Stimulated activated CD4-positive, alpha-beta T cell treated with anti-CD3 and anti-CD28 coated beads, Interleukin-1b, Interleukin-23, amount 100 ng/mL, for 24 hours (primary cell): ENCODE data around the gene PCDHA6.
"Not testable (repeated sequence)": the region's sequence is repeated elsewhere in the genome, so short reads cannot be mapped to it uniquely, and the experiment has no call there.

Experiments used
- DNase-seq, 4 experiments: peaks; one replicate each; pipeline ENCODE4 v3.0.0-alpha.2; 2020; ENCODE audit warnings: low read depth in 4 of 4, low spot score in 1 of 4

The PCDHA6 gene

GRCh38 chr5:140827704-140828361, at the start of gene PCDHA6:
TSS of gene PCDHA6 (plus strand) at chr5:140827960. CDS start at chr5:140828092, 132 bp downstream.
- no peak for DNase-seq

- no peak for DNase-seq
Observed at GRCh38 chr5:140780512-140780911, 47.2 kb upstream of the PCDHA6 start.

- no peak for DNase-seq
Observed at GRCh38 chr5:140785905-140786686, 41.7 kb upstream of the PCDHA6 start, which contains the start of gene PCDHA1. TSS of gene PCDHA1 (plus strand) at chr5:140786140.

GRCh38 chr5:140787422-140787821, 40.3 kb upstream of the PCDHA6 start:
- DNase-seq: not testable (repeated sequence)

- not testable (repeated sequence) for DNase-seq
Observed at GRCh38 chr5:140787849-140788504, 39.8 kb upstream of the PCDHA6 start.

- no peak for DNase-seq
Observed at GRCh38 chr5:140791089-140791488, 36.7 kb upstream of the PCDHA6 start.

- no peak for DNase-seq
Observed at GRCh38 chr5:140794595-140795258, 33.0 kb upstream of the PCDHA6 start, which contains the start of gene PCDHA2. TSS of gene PCDHA2 (plus strand) at chr5:140794852.

GRCh38 chr5:140795259-140795641, 32.5 kb upstream of the PCDHA6 start:
- DNase-seq: no peak

GRCh38 chr5:140796072-140796717, 31.6 kb upstream of the PCDHA6 start:
- DNase-seq: not testable (repeated sequence)

GRCh38 chr5:140796718-140797095, 31.1 kb upstream of the PCDHA6 start:
- no peak for DNase-seq

- DNase-seq: no peak
Observed at GRCh38 chr5:140800816-140801493, 26.8 kb upstream of the PCDHA6 start, which contains the start of gene PCDHA3. TSS of gene PCDHA3 (plus strand) at chr5:140801057.

GRCh38 chr5:140801494-140801841, 26.3 kb upstream of the PCDHA6 start:
- no peak for DNase-seq

- DNase-seq: not testable (repeated sequence)
Observed at GRCh38 chr5:140802381-140802780, 25.4 kb upstream of the PCDHA6 start.

- DNase-seq: no peak
Observed at GRCh38 chr5:140802781-140803271, 24.9 kb upstream of the PCDHA6 start.

GRCh38 chr5:140806834-140807775, 20.7 kb upstream of the PCDHA6 start, which contains the start of gene PCDHA4:
TSS of gene PCDHA4 (plus strand) at chr5:140807068.
- DNase-seq: no peak

- DNase-seq: not testable (repeated sequence)
Observed at GRCh38 chr5:140808241-140808888, 19.4 kb upstream of the PCDHA6 start.

- DNase-seq: no peak
Observed at GRCh38 chr5:140808889-140809291, 18.9 kb upstream of the PCDHA6 start.
